CD8-positive, alpha-beta memory T cell (primary cell): ENCODE measurements around the gene SST. TPM values are rescaled to one million over a fixed set of nuclear protein-coding genes. Genes with fewer than 3 reads are reported as not detected.

Source experiments
- CTCF ChIA-PET: fragments of 350-600 bp; sonication (Branson Sonifier 250); formaldehyde crosslinking; loops from one replicate; lab custom pipeline; 2021; ENCODE audit warnings: antibody characterized with exemption; lab: Charles Lee
- POLR2A ChIA-PET: fragments of 350-600 bp; sonication (Branson Sonifier 250); formaldehyde crosslinking; loops from one replicate; lab custom pipeline; 2021; ENCODE audit warnings: antibody characterized with exemption; lab: Charles Lee
- DNase-seq, 5 donors: peaks; one replicate each; pipeline versions ENCODE4 v3.0.0 to v3.0.0-alpha.2; 2020 to 2022; ENCODE audit warnings: mixed read lengths in 1 of 5
- H3K27ac ChIP-seq: one replicate; pipeline ENCODE4 v1.7.0; 2013; ENCODE audit warnings: low read depth, mild to moderate bottlenecking, low read length, moderate library complexity
- H3K27me3 ChIP-seq: 2 replicates; pipeline ENCODE4 v1.7.0; 2013; ENCODE audit warnings: low read length, mild to moderate bottlenecking; ENCODE audit not compliant: insufficient read depth, poor library complexity, severe bottlenecking
- H3K36me3 ChIP-seq: 2 replicates; pipeline ENCODE4 v1.7.0; 2013; ENCODE audit warnings: mild to moderate bottlenecking, low read length, moderate library complexity; ENCODE audit not compliant: insufficient read depth
- H3K4me1 ChIP-seq: 2 replicates; pipeline ENCODE4 v1.7.0; 2013; ENCODE audit warnings: mild to moderate bottlenecking, low read length, moderate library complexity; ENCODE audit not compliant: insufficient read depth
- H3K4me3 ChIP-seq: 2 replicates; pipeline ENCODE4 v1.7.0; 2013; ENCODE audit warnings: mild to moderate bottlenecking, low read length
- H3K9me3 ChIP-seq: 2 replicates; pipeline ENCODE4 v1.7.0; 2013; ENCODE audit warnings: mild to moderate bottlenecking, low read length
- H3K27ac Mint-ChIP-seq, 8 donors: one replicate each; pipeline ENCODE4 v1.8.0; 2020 to 2021; ENCODE audit warnings: mixed read lengths in 8 of 8, mild to moderate bottlenecking in 6 of 8, inconsistent platforms in 3 of 8, moderate library complexity in 3 of 8
- H3K27me3 Mint-ChIP-seq, 2 donors: one replicate each; pipeline ENCODE4 v1.8.0; 2020 to 2021; ENCODE audit warnings: mixed read lengths in 2 of 2, mild to moderate bottlenecking in 1 of 2, moderate library complexity in 1 of 2
- H3K36me3 Mint-ChIP-seq, 3 donors: one replicate each; pipeline ENCODE4 v1.8.0; 2020 to 2021; ENCODE audit warnings: mixed read lengths in 3 of 3, inconsistent platforms in 1 of 3, mild to moderate bottlenecking in 1 of 3
- H3K4me1 Mint-ChIP-seq, 3 donors: one replicate each; pipeline ENCODE4 v1.8.0; 2020 to 2021; ENCODE audit warnings: mixed read lengths in 3 of 3, inconsistent platforms in 1 of 3, mild to moderate bottlenecking in 1 of 3
- H3K4me3 Mint-ChIP-seq, 7 donors: one replicate each; pipeline ENCODE4 v1.8.0; 2020 to 2021; ENCODE audit warnings: mixed read lengths in 7 of 7, mild to moderate bottlenecking in 6 of 7, moderate library complexity in 4 of 7, inconsistent platforms in 2 of 7
- H3K9me3 Mint-ChIP-seq, 5 donors: one replicate each; pipeline ENCODE4 v1.8.0; 2020 to 2022; ENCODE audit warnings: mixed read lengths in 5 of 5, mild to moderate bottlenecking in 3 of 5, moderate library complexity in 2 of 5, inconsistent platforms in 1 of 5
- polyA plus RNA-seq: library from polyadenylated mRNA; unstranded; fragments of 300-500 nt; fragmentation: Illumina TruSeq; gene quantifications from one replicate; pipeline ENCODE4 v1.2.3, GENCODE V29; 2021
- total RNA-seq, 2 experiments: library from RNA; stranded (reverse); gene quantifications; one replicate each; pipeline ENCODE4 v1.2.3, GENCODE V29; 2021

SST gene
- total and polyA plus RNA-seq, 3 experiments from 2014 or later: not detected

GRCh38 chr3:187624588-187624987 lies 45.6 kb downstream of the SST start:
- no peaks in the 10 kb centered on the region for H3K27me3 ChIP-seq
- no peaks in the 10 kb centered on the region for H3K9me3 Mint-ChIP-seq
- H3K36me3 ChIP-seq: no peaks in the 10 kb centered on the region
- no peaks in the 10 kb centered on the region for H3K4me1 Mint-ChIP-seq
- no peaks in the 10 kb centered on the region for H3K9me3 ChIP-seq
- ChIA-PET CTCF (no interaction called here), POLR2A (no interaction called here)
- no peaks in the 10 kb centered on the region for H3K36me3 Mint-ChIP-seq
- H3K27me3 Mint-ChIP-seq: peaks cover 4 to 24% of the 10 kb centered on the region in 2 donors
- no peak for DNase-seq
- H3K27ac ChIP-seq: no peak overlapping the region
- no peak overlapping the region for H3K27ac Mint-ChIP-seq
- H3K4me3 ChIP-seq: no peak overlapping the region
- no peak overlapping the region for H3K4me3 Mint-ChIP-seq
- no peaks in the 10 kb centered on the region for H3K4me1 ChIP-seq

- Mint-ChIP-seq H3K27me3 (peaks cover 4 to 24% of the 10 kb centered on the region in 2 donors), H3K36me3 (no peaks in the 10 kb centered on the region), H3K9me3 (no peaks in the 10 kb centered on the region), H3K4me3 (no peak overlapping the region), H3K4me1 (no peaks in the 10 kb centered on the region), H3K27ac (no peak overlapping the region)
- H3K4me3 ChIP-seq: no peak overlapping the region
- H3K9me3 ChIP-seq: no peaks in the 10 kb centered on the region
- DNase-seq: no peak
- CTCF ChIA-PET: no interaction called here
- no peak overlapping the region for H3K27ac ChIP-seq
- POLR2A ChIA-PET: no interaction called here
- H3K4me1 ChIP-seq: no peaks in the 10 kb centered on the region
- H3K27me3 ChIP-seq: no peaks in the 10 kb centered on the region
- no peaks in the 10 kb centered on the region for H3K36me3 ChIP-seq
These were observed 46.8 kb downstream of the SST start for GRCh38 chr3:187623285-187623814.

GRCh38 chr3:187621881-187622280 lies 48.3 kb downstream of the SST start:
- ChIA-PET CTCF (no interaction called here), POLR2A (no interaction called here)
- no peak for DNase-seq
- Histone ChIP-seq H3K4me3 (no peak overlapping the region), H3K27me3 (no peaks in the 10 kb centered on the region), H3K36me3 (no peaks in the 10 kb centered on the region), H3K27ac (no peak overlapping the region), H3K4me1 (no peaks in the 10 kb centered on the region), H3K9me3 (no peaks in the 10 kb centered on the region)
- H3K36me3 Mint-ChIP-seq: no peaks in the 10 kb centered on the region
- peaks cover 4 to 24% of the 10 kb centered on the region in 2 donors for H3K27me3 Mint-ChIP-seq
- H3K27ac Mint-ChIP-seq: no peak overlapping the region
- H3K9me3 Mint-ChIP-seq: no peaks in the 10 kb centered on the region
- H3K4me1 Mint-ChIP-seq: no peaks in the 10 kb centered on the region
- H3K4me3 Mint-ChIP-seq: no peak overlapping the region

GRCh38 chr3:187619461-187619860 lies 50.7 kb downstream of the SST start:
- ChIA-PET POLR2A (no interaction called here), CTCF (no interaction called here)
- Histone ChIP-seq H3K27ac (no peak overlapping the region), H3K9me3 (no peaks in the 10 kb centered on the region), H3K4me3 (no peak overlapping the region), H3K36me3 (no peaks in the 10 kb centered on the region), H3K4me1 (no peaks in the 10 kb centered on the region), H3K27me3 (no peaks in the 10 kb centered on the region)
- no peaks in the 10 kb centered on the region for H3K36me3 Mint-ChIP-seq
- no peak overlapping the region for H3K4me3 Mint-ChIP-seq
- peaks cover under 1 to 14% of the 10 kb centered on the region in 2 donors for H3K27me3 Mint-ChIP-seq
- no peaks in the 10 kb centered on the region for H3K9me3 Mint-ChIP-seq
- DNase-seq: no peak
- H3K27ac Mint-ChIP-seq: peak overlapping the region in 1 of 8 donors; percentile 5
- H3K4me1 Mint-ChIP-seq: peaks cover 5 to 13% (median 6%) of the 10 kb centered on the region in 3 donors

Other genes with a start within 250 kb of the SST start
- gene RTP2, start 32.2 kb upstream of the SST start, total RNA-seq: not detected
- gene RTP2, start 32.2 kb upstream of the SST start, polyA plus RNA-seq: not detected
- 10 to 100 TPM; 17.1 to 17.2 TPM for gene BCL6, start 75.1 kb upstream of the SST start, total RNA-seq
- 1.8 TPM for gene BCL6, start 75.1 kb upstream of the SST start, polyA plus RNA-seq